Activated gamma-delta T cell treated with Interleukin-2 at 50 U/mL for 16 hours (primary cell): Measurements from ENCODE around the gene KIF21B.

Experiments used
- DNase-seq: peaks from one replicate; pipeline ENCODE4 v3.0.0-alpha.2; 2020

KIF21B gene

GRCh38 chr1:201020040-201020591 is 3.4 kb downstream of the KIF21B start:
- DNase-seq = no peak

- DNase-seq = peak; percentile 90
These were observed 4.1 kb downstream of the KIF21B start for GRCh38 chr1:201019321-201019977.

GRCh38 chr1:201017828-201018163 is 5.7 kb downstream of the KIF21B start:
- no peak for DNase-seq

- no peak for DNase-seq
These were observed 6.3 kb downstream of the KIF21B start for GRCh38 chr1:201016943-201017827.

GRCh38 chr1:201016211-201016651 is 7.3 kb downstream of the KIF21B start:
- no peak for DNase-seq

GRCh38 chr1:201015551-201016091 is 7.9 kb downstream of the KIF21B start:
- no peak for DNase-seq

GRCh38 chr1:201014816-201015200 is 8.7 kb downstream of the KIF21B start:
- DNase-seq = no peak

- no peak for DNase-seq
These were observed 9.3 kb downstream of the KIF21B start for GRCh38 chr1:201013991-201014815.

GRCh38 chr1:201013031-201013485 is 10.5 kb downstream of the KIF21B start:
- DNase-seq = no peak

- no peak for DNase-seq
These were observed 11.9 kb downstream of the KIF21B start for GRCh38 chr1:201011616-201012015.

GRCh38 chr1:201009962-201010645 is 13.4 kb downstream of the KIF21B start:
- no peak for DNase-seq

GRCh38 chr1:201008666-201009360 is 14.7 kb downstream of the KIF21B start:
- no peak for DNase-seq

- DNase-seq = no peak
These were observed 16.0 kb downstream of the KIF21B start for GRCh38 chr1:201007481-201007880.

GRCh38 chr1:201006450-201006849 is 17.1 kb downstream of the KIF21B start:
- no peak for DNase-seq

GRCh38 chr1:201004732-201005131 is 18.8 kb downstream of the KIF21B start:
- DNase-seq = no peak

- no peak for DNase-seq
These were observed 19.4 kb downstream of the KIF21B start for GRCh38 chr1:201004154-201004553.

- DNase-seq = no peak
These were observed 21.0 kb downstream of the KIF21B start for GRCh38 chr1:201002510-201002909.

- no peak for DNase-seq
These were observed 21.6 kb downstream of the KIF21B start for GRCh38 chr1:201001962-201002361.

- no peak for DNase-seq
These were observed 23.1 kb downstream of the KIF21B start for GRCh38 chr1:201000391-201000790.

- no peak for DNase-seq
These were observed 23.8 kb downstream of the KIF21B start for GRCh38 chr1:200999667-201000066.

GRCh38 chr1:200998323-200998722 is 25.2 kb downstream of the KIF21B start:
- no peak for DNase-seq
